Ovary (tissue), 3 donors: ENCODE measurements around the gene TNFRSF11A.

Source experiments
- POLR2A ChIP-seq: fragments of 450-650 bp; IDR thresholded peaks from one replicate; pipeline ENCODE4 v1.6.1; 2017; ENCODE audit warnings: antibody characterized with exemption, mild to moderate bottlenecking, moderate library complexity
- TF ChIP-seq, protein P1 (sequence below), 3 donors: fragments of 450-650 bp in 2 of 3; fragments of 200-600 bp in 1 of 3; IDR thresholded peaks; one replicate each; pipeline versions ENCODE4 v1.5.1 to v1.8.0; 2016 to 2022; ENCODE audit warnings: antibody characterized with exemption in 3 of 3, mild to moderate bottlenecking in 1 of 3
- donor health status: DM: no; HTN: no; CAD: no.

GRCh38 chr18:62325806-62326645 lies 916 bp downstream of the TNFRSF11A start:
- TF ChIP-seq, protein P1, sequence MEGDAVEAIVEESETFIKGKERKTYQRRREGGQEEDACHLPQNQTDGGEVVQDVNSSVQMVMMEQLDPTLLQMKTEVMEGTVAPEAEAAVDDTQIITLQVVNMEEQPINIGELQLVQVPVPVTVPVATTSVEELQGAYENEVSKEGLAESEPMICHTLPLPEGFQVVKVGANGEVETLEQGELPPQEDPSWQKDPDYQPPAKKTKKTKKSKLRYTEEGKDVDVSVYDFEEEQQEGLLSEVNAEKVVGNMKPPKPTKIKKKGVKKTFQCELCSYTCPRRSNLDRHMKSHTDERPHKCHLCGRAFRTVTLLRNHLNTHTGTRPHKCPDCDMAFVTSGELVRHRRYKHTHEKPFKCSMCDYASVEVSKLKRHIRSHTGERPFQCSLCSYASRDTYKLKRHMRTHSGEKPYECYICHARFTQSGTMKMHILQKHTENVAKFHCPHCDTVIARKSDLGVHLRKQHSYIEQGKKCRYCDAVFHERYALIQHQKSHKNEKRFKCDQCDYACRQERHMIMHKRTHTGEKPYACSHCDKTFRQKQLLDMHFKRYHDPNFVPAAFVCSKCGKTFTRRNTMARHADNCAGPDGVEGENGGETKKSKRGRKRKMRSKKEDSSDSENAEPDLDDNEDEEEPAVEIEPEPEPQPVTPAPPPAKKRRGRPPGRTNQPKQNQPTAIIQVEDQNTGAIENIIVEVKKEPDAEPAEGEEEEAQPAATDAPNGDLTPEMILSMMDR (IDR thresholded peaks at IDR 0.05): no peak
- no peak for TF ChIP-seq POLR2A
